Measurements from ENCODE around the gene TDRD12. TPM values are rescaled to one million over a fixed set of nuclear protein-coding genes. Genes with fewer than 3 reads are reported as not detected.
A peak's percentile ranks its signal among the peaks of the same experiment; 100 is the strongest.

The TDRD12 gene
- total RNA-seq (1 to 10 TPM in 2 of 5 donors, under 1 TPM in 3; 0.36 to 1.0 (median 0.63) TPM), total RNA-seq (0 to 2.7 (median 0.52) reads per million in 29 experiments)
- total RNA-seq (2013), result 1.2 TPM

DNA sequence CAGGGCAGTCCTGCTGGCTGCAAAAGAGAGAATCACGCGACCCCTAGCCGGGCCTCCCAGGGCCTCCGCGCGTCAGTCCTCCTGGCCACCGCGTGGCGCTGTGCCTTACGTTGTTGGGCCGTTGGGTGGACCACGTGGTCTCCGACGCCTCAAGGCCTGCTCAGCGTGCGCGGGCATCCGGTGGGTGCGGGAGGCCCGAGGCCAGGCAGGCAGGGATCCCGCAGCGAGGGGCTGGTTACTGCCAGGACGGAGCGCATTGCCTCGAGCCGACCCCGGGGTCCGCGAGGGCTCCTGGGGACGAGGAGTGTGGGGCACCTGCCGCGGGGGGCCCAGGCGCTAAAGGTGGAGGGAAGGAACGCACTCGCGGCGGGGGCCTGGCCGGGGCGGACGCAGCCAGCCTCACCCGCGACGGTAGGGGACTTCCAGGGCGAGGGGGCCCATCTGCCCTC lies at the start of gene TDRD12:
TDRD12 (plus strand) TSS at position 157 of the 449 bp plus-strand sequence. CDS start 306 bp downstream, outside the sequence.
- no peaks in the 10 kb centered on the region for H3K27me3 Mint-ChIP-seq
- ATAC-seq (replicated peaks in 1 of 4), result no peak
- CTCF ChIA-PET, result no interaction called here
- H3K36me3 ChIP-seq (ENCODE audit: control insufficient read depth in 2 of 2, extremely low read depth in 1 of 2, insufficient read depth in 1 of 2, low read length in 1 of 2), result peaks cover 0 to 1% of the 10 kb centered on the region in 2 donors
- no peak within 1 kb of the TSS for H3K27ac Mint-ChIP-seq
- H3K36me3 Mint-ChIP-seq, result peaks cover 11% of the 10 kb centered on the region
- WGBS (ENCODE audit: insufficient coverage), result 95% methylated on average over 34 of the region's 44 CpGs
- H3K9me3 Mint-ChIP-seq, result no peaks in the 10 kb centered on the region
- no peak within 1 kb of the TSS for H3K4me3 ChIP-seq (ENCODE audit: control insufficient read depth in 1 of 2, extremely low read depth in 1 of 2, low read length in 1 of 2)
- no peaks in the 10 kb centered on the region for H3K4me1 Mint-ChIP-seq
- no peak within 1 kb of the TSS for H3K27ac ChIP-seq (ENCODE audit: low read length)
- peak in 1 of 35 experiments; percentile 16 for DNase-seq
- no peaks in the 10 kb centered on the region for H3K9me3 ChIP-seq
- no peaks in the 10 kb centered on the region for H3K4me1 ChIP-seq (ENCODE audit: control insufficient read depth in 1 of 2, extremely low read depth in 1 of 2, insufficient read depth in 2 of 2, low read length in 2 of 2)
- H3K27me3 ChIP-seq (replicated peaks in 1 of 2; ENCODE audit: control insufficient read depth in 2 of 2, extremely low read depth in 1 of 2, insufficient read depth in 2 of 2, low read length in 1 of 2), result no peaks in the 10 kb centered on the region
- H3K4me3 Mint-ChIP-seq, result no peak within 1 kb of the TSS
- POLR2A ChIA-PET, result no interaction called here

DNA sequence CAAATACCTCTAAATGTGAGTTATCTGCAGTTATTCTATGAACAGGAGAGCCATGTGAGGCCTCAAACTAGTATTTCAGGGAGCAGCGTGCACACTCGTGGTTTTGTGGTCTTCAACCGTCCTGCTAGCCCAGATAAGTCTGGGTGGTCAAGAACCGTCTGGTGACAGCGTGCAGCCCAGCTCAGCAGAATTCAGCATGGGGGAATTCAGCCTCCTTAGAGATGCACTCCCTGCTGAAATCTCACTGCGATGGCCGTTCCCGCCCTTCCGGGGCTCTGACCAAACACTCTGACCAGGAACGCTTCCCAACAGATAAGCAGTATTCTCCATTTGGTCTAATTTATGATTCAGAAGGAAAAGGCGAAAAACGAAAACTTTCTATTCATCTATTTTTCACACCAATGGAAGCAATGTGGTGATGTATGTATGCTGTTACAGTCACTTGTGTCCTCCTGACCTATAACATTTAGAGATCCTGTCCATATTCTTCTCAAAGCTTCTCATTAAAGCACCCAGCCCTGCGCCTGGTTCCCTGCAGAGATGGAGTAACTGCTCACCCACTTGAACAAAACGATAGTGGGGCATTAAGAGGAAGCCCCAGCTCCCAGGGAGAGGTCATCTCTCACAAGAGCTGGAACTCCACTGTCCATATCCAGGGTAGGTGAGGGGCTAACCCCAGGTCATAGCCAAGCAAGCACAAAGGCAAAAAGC lies 47.5 kb upstream of the TDRD12 start:
- no peaks in the 10 kb centered on the region for H3K9me3 ChIP-seq
- H3K27me3 ChIP-seq (replicated peaks in 1 of 2; ENCODE audit: control insufficient read depth in 2 of 2, extremely low read depth in 1 of 2, insufficient read depth in 2 of 2, low read length in 1 of 2), result peaks cover 2 to 5% of the 10 kb centered on the region in 2 experiments
- 72% methylated on average over 6 of the region's 14 CpGs for WGBS (ENCODE audit: insufficient coverage)
- CTCF ChIA-PET, result no interaction called here
- Mint-ChIP-seq H3K4me1 (peaks cover 50 to 57% (median 53%) of the 10 kb centered on the region in 3 donors), H3K4me3 (peak overlapping the region; percentile 92 to 97 (median 96)), H3K27ac (peak overlapping the region in 1 of 2 donors; percentile 16), H3K9me3 (no peaks in the 10 kb centered on the region), H3K27me3 (peaks cover 0 to 2% of the 10 kb centered on the region in 2 donors), H3K36me3 (peaks cover 3% of the 10 kb centered on the region)
- POLR2A ChIA-PET, result no interaction called here
- H3K4me1 ChIP-seq (ENCODE audit: control insufficient read depth in 1 of 2, extremely low read depth in 1 of 2, insufficient read depth in 2 of 2, low read length in 2 of 2), result peaks cover 18 to 52% of the 10 kb centered on the region in 2 experiments
- H3K27ac ChIP-seq (ENCODE audit: low read length), result no peak overlapping the region
- H3K36me3 ChIP-seq (ENCODE audit: control insufficient read depth in 2 of 2, extremely low read depth in 1 of 2, insufficient read depth in 1 of 2, low read length in 1 of 2), result peaks cover 3% of the 10 kb centered on the region in 2 donors
- ATAC-seq (replicated peaks in 1 of 4) (no peak), DNase-seq (no peak)
- no peak overlapping the region for H3K4me3 ChIP-seq (ENCODE audit: control insufficient read depth in 1 of 2, extremely low read depth in 1 of 2, low read length in 1 of 2)

GRCh38 chr19:32672841-32673240 lies 46.7 kb upstream of the TDRD12 start:
- Mint-ChIP-seq H3K27ac (no peak overlapping the region), H3K27me3 (peaks cover 5 to 10% of the 10 kb centered on the region in 2 donors), H3K36me3 (peaks cover 3% of the 10 kb centered on the region), H3K4me1 (peaks cover 53 to 62% (median 56%) of the 10 kb centered on the region in 3 donors), H3K4me3 (peak overlapping the region; percentile 92 to 97 (median 96)), H3K9me3 (no peaks in the 10 kb centered on the region)
- no peak overlapping the region for H3K4me3 ChIP-seq (ENCODE audit: control insufficient read depth in 1 of 2, extremely low read depth in 1 of 2, low read length in 1 of 2)
- no peak for ATAC-seq (replicated peaks in 1 of 4)
- POLR2A ChIA-PET, result no interaction called here
- no peak overlapping the region for H3K27ac ChIP-seq (ENCODE audit: low read length)
- peaks cover 18 to 54% of the 10 kb centered on the region in 2 experiments for H3K4me1 ChIP-seq (ENCODE audit: control insufficient read depth in 1 of 2, extremely low read depth in 1 of 2, insufficient read depth in 2 of 2, low read length in 2 of 2)
- peaks cover 0 to 3% of the 10 kb centered on the region in 2 donors for H3K36me3 ChIP-seq (ENCODE audit: control insufficient read depth in 2 of 2, extremely low read depth in 1 of 2, insufficient read depth in 1 of 2, low read length in 1 of 2)
- WGBS (ENCODE audit: insufficient coverage), result no CpG with 5 or more reads among the region's 3 CpGs
- peaks cover 6 to 13% of the 10 kb centered on the region in 2 experiments for H3K27me3 ChIP-seq (replicated peaks in 1 of 2; ENCODE audit: control insufficient read depth in 2 of 2, extremely low read depth in 1 of 2, insufficient read depth in 2 of 2, low read length in 1 of 2)
- DNase-seq, result no peak
- CTCF ChIA-PET, result no interaction called here
- no peaks in the 10 kb centered on the region for H3K9me3 ChIP-seq

DNA sequence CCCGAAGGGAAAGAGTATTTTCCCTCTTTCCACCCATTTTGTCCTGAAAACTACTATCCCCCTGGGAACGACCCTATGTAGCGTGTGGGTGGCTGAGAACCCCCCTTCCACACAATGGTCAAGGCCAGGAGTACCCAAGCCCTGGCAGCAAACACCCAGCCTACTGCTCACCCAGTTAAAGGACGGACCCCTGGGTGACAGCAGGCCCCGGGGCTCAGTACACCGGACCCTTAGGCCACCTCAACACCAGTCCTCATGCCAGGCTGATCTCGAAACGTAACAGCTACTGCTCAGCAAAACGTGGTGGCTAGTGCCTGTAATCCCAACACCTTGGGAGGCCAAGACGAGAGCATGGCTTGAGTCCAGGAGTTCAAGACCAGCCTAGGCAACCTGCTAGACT lies 46.0 kb upstream of the TDRD12 start:
- peaks cover 18 to 54% of the 10 kb centered on the region in 2 experiments for H3K4me1 ChIP-seq (ENCODE audit: control insufficient read depth in 1 of 2, extremely low read depth in 1 of 2, insufficient read depth in 2 of 2, low read length in 2 of 2)
- H3K27me3 ChIP-seq (replicated peaks in 1 of 2; ENCODE audit: control insufficient read depth in 2 of 2, extremely low read depth in 1 of 2, insufficient read depth in 2 of 2, low read length in 1 of 2), result peaks cover 6 to 18% of the 10 kb centered on the region in 2 experiments
- Mint-ChIP-seq H3K27ac (no peak overlapping the region), H3K27me3 (peaks cover 5 to 12% of the 10 kb centered on the region in 2 donors), H3K4me3 (peak overlapping the region; percentile 92 to 97 (median 96)), H3K9me3 (no peaks in the 10 kb centered on the region), H3K4me1 (peaks cover 51 to 62% (median 56%) of the 10 kb centered on the region in 3 donors), H3K36me3 (peaks cover 3% of the 10 kb centered on the region)
- WGBS (ENCODE audit: insufficient coverage), result 93% methylated on average over 6 of the region's 10 CpGs
- peaks cover 0 to 3% of the 10 kb centered on the region in 2 donors for H3K36me3 ChIP-seq (ENCODE audit: control insufficient read depth in 2 of 2, extremely low read depth in 1 of 2, insufficient read depth in 1 of 2, low read length in 1 of 2)
- H3K4me3 ChIP-seq (ENCODE audit: control insufficient read depth in 1 of 2, extremely low read depth in 1 of 2, low read length in 1 of 2), result no peak overlapping the region
- DNase-seq (no peak), ATAC-seq (replicated peaks in 1 of 4) (no peak)
- no peak overlapping the region for H3K27ac ChIP-seq (ENCODE audit: low read length)
- POLR2A ChIA-PET, result no interaction called here
- CTCF ChIA-PET, result no interaction called here
- no peaks in the 10 kb centered on the region for H3K9me3 ChIP-seq

DNA sequence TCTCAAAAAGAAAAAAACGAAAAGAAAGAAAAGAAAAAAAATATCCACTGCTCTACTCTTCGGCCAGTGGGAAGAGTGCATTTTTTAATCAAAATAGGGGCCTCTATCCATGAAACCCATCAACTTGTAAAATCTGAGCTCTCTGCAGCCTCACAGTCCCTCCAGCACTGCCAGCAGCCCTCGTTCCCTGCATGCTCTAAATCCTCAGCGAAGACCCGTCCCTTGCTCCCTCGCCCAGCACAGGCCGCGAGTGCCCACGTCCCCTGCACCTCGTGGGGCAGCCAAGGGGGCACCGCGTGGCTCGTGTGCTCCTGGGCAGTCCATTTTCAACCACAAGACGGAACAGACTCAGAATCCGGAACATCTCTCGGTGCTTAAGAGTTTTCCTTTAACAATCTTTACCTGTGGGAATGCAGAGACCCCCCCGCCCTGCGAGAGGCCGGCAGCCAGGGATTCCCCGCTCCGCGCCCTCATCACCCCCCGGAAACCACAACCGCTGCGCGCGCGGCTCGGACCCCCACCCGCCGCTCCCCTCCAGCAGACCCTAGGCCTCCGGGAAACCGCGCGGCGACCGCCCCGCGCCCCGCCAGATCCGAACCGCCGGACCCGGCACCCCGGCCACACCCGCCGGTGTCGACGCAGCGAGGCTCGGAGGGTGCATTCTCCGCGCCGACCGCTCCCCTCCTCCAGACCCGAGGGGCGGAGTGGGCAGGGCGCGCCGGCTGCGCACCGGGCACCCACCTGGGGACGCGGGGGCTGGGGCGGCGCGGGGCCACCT lies 45.2 kb upstream of the TDRD12 start:
- peaks cover 6 to 25% of the 10 kb centered on the region in 2 experiments for H3K27me3 ChIP-seq (replicated peaks in 1 of 2; ENCODE audit: control insufficient read depth in 2 of 2, extremely low read depth in 1 of 2, insufficient read depth in 2 of 2, low read length in 1 of 2)
- ATAC-seq (replicated peaks in 1 of 4), result no peak
- H3K9me3 ChIP-seq, result no peaks in the 10 kb centered on the region
- peak overlapping the region; percentile 64 to 95 for H3K4me3 ChIP-seq (ENCODE audit: control insufficient read depth in 1 of 2, extremely low read depth in 1 of 2, low read length in 1 of 2)
- H3K27ac Mint-ChIP-seq, result peak overlapping the region; percentile 78 to 88
- H3K27ac ChIP-seq (ENCODE audit: low read length), result no peak overlapping the region
- peaks cover 18 to 54% of the 10 kb centered on the region in 2 experiments for H3K4me1 ChIP-seq (ENCODE audit: control insufficient read depth in 1 of 2, extremely low read depth in 1 of 2, insufficient read depth in 2 of 2, low read length in 2 of 2)
- H3K36me3 ChIP-seq (ENCODE audit: control insufficient read depth in 2 of 2, extremely low read depth in 1 of 2, insufficient read depth in 1 of 2, low read length in 1 of 2), result peaks cover 0 to 3% of the 10 kb centered on the region in 2 donors
- DNase-seq, result peak in 6 of 35 experiments; percentile 1 to 34 (median 8)
- no peaks in the 10 kb centered on the region for H3K9me3 Mint-ChIP-seq
- 1% methylated on average over 61 of the region's 67 CpGs for WGBS (ENCODE audit: insufficient coverage)
- ChIA-PET POLR2A (interaction anchor here (0.6 kb wide), 2 partner anchors 56 to 139 kb away, joined by 3 to 5 read pairs; no protein-coding TSS in a partner anchor), CTCF (interaction anchor here in 1 of 2 donors (0.9 kb wide), 1 partner anchor 40 kb away, joined by 4 read pairs; no protein-coding TSS in a partner anchor)
- H3K36me3 Mint-ChIP-seq, result peaks cover 2% of the 10 kb centered on the region
- H3K27me3 Mint-ChIP-seq, result peaks cover 5 to 12% of the 10 kb centered on the region in 2 donors
- peak overlapping the region; percentile 92 to 97 (median 96) for H3K4me3 Mint-ChIP-seq
- H3K4me1 Mint-ChIP-seq, result peaks cover 44 to 54% (median 49%) of the 10 kb centered on the region in 3 donors

Measured in T-cell (primary cell).